Suprapubic skin (tissue), 4 donors: ENCODE data around the gene CFAP46.

Experiments
- EP300 ChIP-seq: sonication (generic); formaldehyde crosslinking; IDR thresholded peaks from one replicate; pipeline ENCODE4 v1.6.1; 2017; ENCODE audit warnings: antibody characterized with exemption
- POLR2A ChIP-seq, 2 donors: fragments of 450-650 bp; IDR thresholded peaks; one replicate each; pipeline ENCODE4 v1.6.1; 2017; ENCODE audit warnings: antibody characterized with exemption in 2 of 2, mild to moderate bottlenecking in 2 of 2, moderate library complexity in 2 of 2
- POLR2AphosphoS5 ChIP-seq, 3 donors: sonication (generic); formaldehyde crosslinking; IDR thresholded peaks; one replicate each; pipeline ENCODE4 v1.6.1; 2017; ENCODE audit warnings: antibody characterized with exemption in 3 of 3
- TF ChIP-seq, protein P1 (sequence below), 2 donors: fragments of 200-600 bp in 1 of 2; fragments of 450-650 bp in 1 of 2; sonication (generic) in 1 of 2; IDR thresholded peaks; one replicate each; pipeline ENCODE4 v1.5.1; 2016 to 2019; ENCODE audit warnings: antibody characterized with exemption in 2 of 2, mild to moderate bottlenecking in 1 of 2, moderate library complexity in 1 of 2

DNA sequence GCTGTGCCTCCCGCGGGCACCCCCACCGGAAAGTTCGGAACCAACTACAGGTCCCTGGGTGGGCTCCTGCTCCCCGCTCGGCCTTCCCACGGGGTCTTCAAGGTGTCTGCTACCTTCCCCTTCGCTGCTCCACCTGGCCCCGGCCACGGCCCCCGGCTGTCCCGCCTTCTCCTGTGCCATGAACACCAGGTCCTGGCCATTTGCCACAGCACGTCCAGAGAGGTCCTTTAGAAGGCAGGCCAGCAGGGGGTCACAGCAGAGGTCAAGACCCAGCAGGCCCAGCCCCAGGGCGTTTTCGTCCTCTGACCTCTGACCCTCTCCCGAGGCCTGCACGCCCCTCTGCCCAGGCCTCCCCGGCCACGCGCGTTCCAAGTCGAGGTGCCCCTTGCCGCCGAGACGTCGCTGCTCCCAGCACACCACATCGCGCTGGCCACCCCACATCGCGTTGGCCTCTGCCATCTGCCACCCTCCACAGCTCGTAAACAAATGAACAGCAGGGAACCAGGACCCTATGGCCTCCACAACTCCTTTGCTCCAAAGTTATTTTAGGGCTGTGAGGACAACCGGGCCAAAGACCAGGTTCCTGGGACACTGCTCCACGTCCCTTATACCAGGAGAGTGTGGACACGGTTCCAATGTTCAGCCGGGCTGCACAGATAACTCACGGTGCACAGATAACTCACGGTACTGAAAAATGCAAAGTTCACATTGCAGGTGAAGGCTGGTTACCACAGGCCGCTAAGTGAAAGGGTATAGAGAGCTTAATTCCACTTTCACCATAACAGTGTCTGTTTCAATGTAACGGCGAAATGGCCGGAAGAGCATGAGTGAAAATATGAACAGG lies 74.3 kb downstream of the CFAP46 start:
- no peak for TF ChIP-seq EP300
- no peak for TF ChIP-seq POLR2AphosphoS5 (IDR thresholded peaks at IDR 0.05)
- TF ChIP-seq, protein P1, sequence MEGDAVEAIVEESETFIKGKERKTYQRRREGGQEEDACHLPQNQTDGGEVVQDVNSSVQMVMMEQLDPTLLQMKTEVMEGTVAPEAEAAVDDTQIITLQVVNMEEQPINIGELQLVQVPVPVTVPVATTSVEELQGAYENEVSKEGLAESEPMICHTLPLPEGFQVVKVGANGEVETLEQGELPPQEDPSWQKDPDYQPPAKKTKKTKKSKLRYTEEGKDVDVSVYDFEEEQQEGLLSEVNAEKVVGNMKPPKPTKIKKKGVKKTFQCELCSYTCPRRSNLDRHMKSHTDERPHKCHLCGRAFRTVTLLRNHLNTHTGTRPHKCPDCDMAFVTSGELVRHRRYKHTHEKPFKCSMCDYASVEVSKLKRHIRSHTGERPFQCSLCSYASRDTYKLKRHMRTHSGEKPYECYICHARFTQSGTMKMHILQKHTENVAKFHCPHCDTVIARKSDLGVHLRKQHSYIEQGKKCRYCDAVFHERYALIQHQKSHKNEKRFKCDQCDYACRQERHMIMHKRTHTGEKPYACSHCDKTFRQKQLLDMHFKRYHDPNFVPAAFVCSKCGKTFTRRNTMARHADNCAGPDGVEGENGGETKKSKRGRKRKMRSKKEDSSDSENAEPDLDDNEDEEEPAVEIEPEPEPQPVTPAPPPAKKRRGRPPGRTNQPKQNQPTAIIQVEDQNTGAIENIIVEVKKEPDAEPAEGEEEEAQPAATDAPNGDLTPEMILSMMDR (IDR thresholded peaks at IDR 0.05): no peak
- no peak for TF ChIP-seq POLR2A (IDR thresholded peaks at IDR 0.05)
